WERI-Rb-1 (cell line): Measurements from ENCODE around the gene PPP4R2.

Experiments
- DNase-seq: peaks from one replicate; pipeline ENCODE4 v3.0.0-alpha.2; 2020
- H3K27ac ChIP-seq: fragments of 250-450 bp; sonication (Bioruptor Pico); 2 replicates; pipeline ENCODE4 v1.5.1; 2020; ENCODE audit warnings: mild to moderate bottlenecking, moderate library complexity
- H3K27me3 ChIP-seq: fragments of 250-450 bp; sonication (Bioruptor Pico); 2 replicates; pipeline ENCODE4 v1.5.1; 2021; ENCODE audit warnings: mild to moderate bottlenecking, low read depth, moderate library complexity; ENCODE audit not compliant: insufficient read depth, severe bottlenecking
- H3K36me3 ChIP-seq: fragments of 250-450 bp; sonication (Bioruptor Pico); 2 replicates; pipeline ENCODE4 v1.5.1; 2020; ENCODE audit warnings: mild to moderate bottlenecking, moderate library complexity
- H3K4me3 ChIP-seq: 2 replicates; pipeline ENCODE4 v1.5.1; 2011; ENCODE audit warnings: low read depth, mild to moderate bottlenecking, control low read depth, low read length
- H3K9me3 ChIP-seq: fragments of 250-450 bp; sonication (Bioruptor Pico); 2 replicates; pipeline ENCODE4 v1.5.1; 2021; ENCODE audit warnings: mild to moderate bottlenecking, moderate library complexity; ENCODE audit not compliant: severe bottlenecking
- CTCF ChIP-seq: IDR thresholded peaks from 2 replicates; pipeline ENCODE4 v1.5.1; 2011; ENCODE audit warnings: low read depth, mild to moderate bottlenecking, control low read depth, inconsistent platforms, low read length

PPP4R2 gene

GRCh38 chr3:73004316-73004715 lies 7.7 kb downstream of the PPP4R2 start:
- Histone ChIP-seq H3K36me3 (peaks cover 76% of the 10 kb centered on the region), H3K9me3 (no peaks in the 10 kb centered on the region), H3K4me3 (no peak overlapping the region), H3K27me3 (no peaks in the 10 kb centered on the region), H3K27ac (no peak overlapping the region)
- DNase-seq, result no peak
- no peak for TF ChIP-seq CTCF

- TF ChIP-seq CTCF, result no peak
- DNase-seq, result no peak
- no peaks in the 10 kb centered on the region for H3K27me3 ChIP-seq
- no peak overlapping the region for H3K27ac ChIP-seq
- no peaks in the 10 kb centered on the region for H3K9me3 ChIP-seq
- H3K4me3 ChIP-seq, result no peak overlapping the region
- peaks cover 60% of the 10 kb centered on the region for H3K36me3 ChIP-seq
Measured at GRCh38 chr3:73007992-73008712, 11.5 kb downstream of the PPP4R2 start.

GRCh38 chr3:73009008-73009407 lies 12.4 kb downstream of the PPP4R2 start:
- Histone ChIP-seq H3K36me3 (peaks cover 55% of the 10 kb centered on the region), H3K27ac (no peak overlapping the region), H3K9me3 (no peaks in the 10 kb centered on the region), H3K27me3 (no peaks in the 10 kb centered on the region), H3K4me3 (no peak overlapping the region)
- TF ChIP-seq CTCF, result no peak
- no peak for DNase-seq

- H3K36me3 ChIP-seq, result peaks cover 54% of the 10 kb centered on the region
- no peak overlapping the region for H3K27ac ChIP-seq
- no peaks in the 10 kb centered on the region for H3K9me3 ChIP-seq
- H3K4me3 ChIP-seq, result no peak overlapping the region
- no peak for DNase-seq
- no peaks in the 10 kb centered on the region for H3K27me3 ChIP-seq
- TF ChIP-seq CTCF, result no peak
Measured at GRCh38 chr3:73009750-73010149, 13.1 kb downstream of the PPP4R2 start.

GRCh38 chr3:73010158-73010557 lies 13.5 kb downstream of the PPP4R2 start:
- peaks cover 54% of the 10 kb centered on the region for H3K36me3 ChIP-seq
- TF ChIP-seq CTCF, result no peak
- H3K27ac ChIP-seq, result no peak overlapping the region
- no peak overlapping the region for H3K4me3 ChIP-seq
- no peaks in the 10 kb centered on the region for H3K27me3 ChIP-seq
- no peak for DNase-seq
- H3K9me3 ChIP-seq, result no peaks in the 10 kb centered on the region

GRCh38 chr3:73018298-73018697 lies 21.7 kb downstream of the PPP4R2 start:
- no peak overlapping the region for H3K27ac ChIP-seq
- no peaks in the 10 kb centered on the region for H3K27me3 ChIP-seq
- no peak for TF ChIP-seq CTCF
- no peak overlapping the region for H3K4me3 ChIP-seq
- no peaks in the 10 kb centered on the region for H3K9me3 ChIP-seq
- DNase-seq, result no peak
- peaks cover 29% of the 10 kb centered on the region for H3K36me3 ChIP-seq
